Fibroblast of lung (primary cell): ENCODE results near the gene TSNAX. TPM values are rescaled to one million over a fixed set of nuclear protein-coding genes. Genes with fewer than 3 reads are reported as not detected.

Source experiments
- DNase-seq, 2 donors: peaks; one replicate each; pipeline versions ENCODE4 v3.0.0 to v3.0.0-alpha.2; 2010; ENCODE audit warnings: low read depth in 2 of 2
- H2AFZ ChIP-seq: 2 replicates; pipeline ENCODE4 v1.5.1; 2012; ENCODE audit warnings: low read length, control low read depth, inconsistent platforms
- H3K27ac ChIP-seq: 2 replicates; pipeline ENCODE4 v1.5.1; 2011; ENCODE audit warnings: low read length, control low read depth; ENCODE audit not compliant: insufficient read depth
- H3K27me3 ChIP-seq: 2 replicates; pipeline ENCODE4 v1.5.1; 2011; ENCODE audit warnings: mild to moderate bottlenecking, low read length; ENCODE audit not compliant: control insufficient read depth, insufficient read depth
- H3K36me3 ChIP-seq: 2 replicates; pipeline ENCODE4 v1.5.1; 2011; ENCODE audit warnings: low read length; ENCODE audit not compliant: control insufficient read depth, insufficient read depth
- H3K4me1 ChIP-seq: 2 replicates; pipeline ENCODE4 v1.5.1; 2011; ENCODE audit warnings: low read length; ENCODE audit not compliant: control insufficient read depth, insufficient read depth; ENCODE audit errors: extremely low read depth
- H3K4me2 ChIP-seq: 2 replicates; pipeline ENCODE4 v1.5.1; 2011; ENCODE audit warnings: low read length, control low read depth; ENCODE audit not compliant: insufficient read depth; ENCODE audit errors: extremely low read depth
- H3K4me3 ChIP-seq, 4 experiments: fragments of 200-600 bp in 1 of 4; sonication (generic) in 1 of 4; replicated peaks in 1 of 4; 2 replicates each; pipeline ENCODE4 v1.5.1; 2011 to 2016; ENCODE audit warnings: low read length in 4 of 4, low read depth in 3 of 4, mild to moderate bottlenecking in 3 of 4, control low read depth in 2 of 4, inconsistent platforms in 1 of 4, mixed read lengths in 1 of 4; ENCODE audit not compliant: insufficient read depth in 1 of 4; ENCODE audit errors: control extremely low read depth in 1 of 4
- H3K79me2 ChIP-seq: 2 replicates; pipeline ENCODE4 v1.5.1; 2012; ENCODE audit warnings: mild to moderate bottlenecking, low read length, inconsistent platforms; ENCODE audit not compliant: control insufficient read depth, insufficient read depth
- H3K9ac ChIP-seq: 2 replicates; pipeline ENCODE4 v1.5.1; 2011; ENCODE audit warnings: mild to moderate bottlenecking, low read length, control low read depth; ENCODE audit not compliant: insufficient read depth
- H3K9me3 ChIP-seq: 2 replicates; pipeline ENCODE4 v1.5.1; 2012; ENCODE audit warnings: low read depth, low read length; ENCODE audit not compliant: control insufficient read depth, insufficient read depth
- H4K20me1 ChIP-seq: 2 replicates; pipeline ENCODE4 v1.5.1; 2011; ENCODE audit warnings: low read length; ENCODE audit not compliant: control insufficient read depth, insufficient read depth; ENCODE audit errors: extremely low read depth
- EZH2 ChIP-seq: IDR thresholded peaks from 2 replicates; pipeline ENCODE4 v1.5.1; 2012; ENCODE audit warnings: low read length, control low read depth, mild to moderate bottlenecking; ENCODE audit errors: missing control alignments
- polyA plus RNA-seq, 2 donors: library from polyadenylated mRNA; depleted of rRNA in 1 of 2; stranded (reverse) in 1 of 2; unstranded in 1 of 2; fragments of >200 nt; gene quantifications; 2 replicates each; pipeline ENCODE4 v1.2.1, GENCODE V29; 2011 to 2012; ENCODE audit warnings: missing spikeins in 1 of 2
- total RNA-seq: library from RNA; depleted of rRNA; stranded (reverse); fragments of >200 nt; gene quantifications from 2 replicates; pipeline ENCODE4 v1.2.1, GENCODE V29; 2014
- TF ChIP-seq, protein P1 (sequence below), 2 donors: IDR thresholded peaks in 1 of 2; conservative IDR thresholded peaks in 1 of 2; 1 replicate in 1 of 2; 2 replicates in 1 of 2; pipeline ENCODE4 v1.5.1; 2011 to 2012; ENCODE audit warnings: low read length in 2 of 2, control low read depth in 1 of 2, inconsistent platforms in 1 of 2, low read depth in 1 of 2, mild to moderate bottlenecking in 1 of 2

Gene TSNAX
- total and polyA plus RNA-seq, 2 donors (not counting 1 experiment from before 2014, with no cell fraction given): 30.2 to 46.3 TPM

DNA sequence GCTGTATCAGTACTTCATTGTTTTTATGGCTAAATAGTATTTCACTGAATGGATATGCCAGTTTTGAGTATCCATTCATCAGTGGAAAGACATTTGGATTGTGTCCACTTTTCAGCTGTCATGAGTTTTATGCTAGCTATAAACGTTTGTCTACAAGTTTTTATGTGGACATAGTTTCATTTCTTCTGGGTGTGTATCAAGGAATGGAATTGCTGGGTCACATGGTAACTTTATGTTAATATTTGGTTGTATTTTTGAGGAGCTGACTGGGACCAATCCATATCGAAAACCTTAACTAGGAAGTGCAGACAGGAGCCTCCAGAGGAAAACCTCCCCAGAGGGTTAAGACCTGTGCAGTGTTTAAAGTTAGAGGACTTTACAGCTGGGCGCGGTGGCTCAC, 66.3 kb downstream of the TSNAX start:
- H3K27me3 ChIP-seq: no peaks in the 10 kb centered on the region
- TF ChIP-seq, protein P1, sequence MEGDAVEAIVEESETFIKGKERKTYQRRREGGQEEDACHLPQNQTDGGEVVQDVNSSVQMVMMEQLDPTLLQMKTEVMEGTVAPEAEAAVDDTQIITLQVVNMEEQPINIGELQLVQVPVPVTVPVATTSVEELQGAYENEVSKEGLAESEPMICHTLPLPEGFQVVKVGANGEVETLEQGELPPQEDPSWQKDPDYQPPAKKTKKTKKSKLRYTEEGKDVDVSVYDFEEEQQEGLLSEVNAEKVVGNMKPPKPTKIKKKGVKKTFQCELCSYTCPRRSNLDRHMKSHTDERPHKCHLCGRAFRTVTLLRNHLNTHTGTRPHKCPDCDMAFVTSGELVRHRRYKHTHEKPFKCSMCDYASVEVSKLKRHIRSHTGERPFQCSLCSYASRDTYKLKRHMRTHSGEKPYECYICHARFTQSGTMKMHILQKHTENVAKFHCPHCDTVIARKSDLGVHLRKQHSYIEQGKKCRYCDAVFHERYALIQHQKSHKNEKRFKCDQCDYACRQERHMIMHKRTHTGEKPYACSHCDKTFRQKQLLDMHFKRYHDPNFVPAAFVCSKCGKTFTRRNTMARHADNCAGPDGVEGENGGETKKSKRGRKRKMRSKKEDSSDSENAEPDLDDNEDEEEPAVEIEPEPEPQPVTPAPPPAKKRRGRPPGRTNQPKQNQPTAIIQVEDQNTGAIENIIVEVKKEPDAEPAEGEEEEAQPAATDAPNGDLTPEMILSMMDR (conservative IDR thresholded peaks at IDR 0.05 in 1 of 2, IDR thresholded peaks at IDR 0.05 in 1 of 2; ENCODE audit: low read depth in 1 of 2, low read length in 2 of 2): no peak
- no peak for TF ChIP-seq EZH2
- H3K4me2 ChIP-seq: no peak overlapping the region
- H2AFZ ChIP-seq: no peak overlapping the region
- DNase-seq: no peak
- H3K4me3 ChIP-seq: no peak overlapping the region
- H3K27ac ChIP-seq: no peak overlapping the region
- H3K36me3 ChIP-seq: no peaks in the 10 kb centered on the region
- no peak overlapping the region for H3K9ac ChIP-seq
- H3K79me2 ChIP-seq: no peaks in the 10 kb centered on the region
- H4K20me1 ChIP-seq: no peaks in the 10 kb centered on the region
- no peaks in the 10 kb centered on the region for H3K9me3 ChIP-seq
- H3K4me1 ChIP-seq: no peaks in the 10 kb centered on the region

DNA sequence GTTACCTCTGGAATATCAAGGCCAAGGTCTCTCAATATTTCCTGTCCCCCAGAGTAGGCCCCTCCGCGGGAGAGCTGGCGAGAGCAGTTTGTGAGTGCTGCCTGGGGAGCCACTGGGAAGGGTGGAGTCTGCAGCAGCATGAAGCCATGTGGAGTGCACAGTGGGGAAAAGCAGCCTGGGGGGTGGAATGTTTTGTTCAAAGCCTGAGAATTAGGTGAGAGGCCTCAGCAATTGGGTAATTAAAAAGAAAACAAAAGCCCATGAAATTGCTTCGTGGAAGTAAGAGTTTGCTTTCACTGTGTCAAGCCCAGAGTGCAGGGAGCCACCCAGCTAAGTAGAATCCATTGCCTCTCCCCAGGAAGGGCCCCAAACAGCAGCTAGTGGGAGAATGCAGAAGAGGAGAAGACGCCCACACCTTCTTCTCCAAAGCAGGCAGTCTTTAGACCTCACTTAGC, 67.9 kb downstream of the TSNAX start:
- no peak overlapping the region for H3K27ac ChIP-seq

DNA sequence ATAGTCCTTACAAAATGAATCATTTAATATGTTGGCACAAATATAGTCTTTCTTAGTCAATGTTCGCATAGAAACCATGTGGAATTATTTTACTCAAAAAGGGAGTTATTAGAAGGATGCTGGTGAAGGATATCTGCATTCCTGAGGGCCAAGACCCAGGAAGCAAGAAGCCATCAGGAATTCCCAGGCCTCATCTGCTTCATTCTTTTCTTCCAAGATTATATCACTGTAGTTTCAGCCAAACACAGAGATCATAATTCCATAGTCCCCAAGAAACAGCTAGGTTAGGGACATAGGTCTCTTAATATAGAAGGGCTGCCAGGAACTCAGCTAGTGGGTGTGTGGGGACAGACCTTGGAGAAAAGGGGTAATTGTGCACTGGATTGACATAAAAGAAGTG, 69.5 kb downstream of the TSNAX start:
- no peak overlapping the region for H2AFZ ChIP-seq
- H3K9me3 ChIP-seq: no peaks in the 10 kb centered on the region
- no peak overlapping the region for H3K4me3 ChIP-seq
- TF ChIP-seq EZH2: no peak
- no peaks in the 10 kb centered on the region for H3K4me1 ChIP-seq
- H3K4me2 ChIP-seq: no peak overlapping the region
- no peaks in the 10 kb centered on the region for H3K27me3 ChIP-seq
- no peaks in the 10 kb centered on the region for H3K79me2 ChIP-seq
- no peaks in the 10 kb centered on the region for H4K20me1 ChIP-seq
- no peak overlapping the region for H3K9ac ChIP-seq
- H3K27ac ChIP-seq: no peak overlapping the region
- no peak for DNase-seq
- no peaks in the 10 kb centered on the region for H3K36me3 ChIP-seq

More for the DNA sequence above, 67.9 kb downstream of the TSNAX start:
- Histone ChIP-seq H3K27me3 (no peaks in the 10 kb centered on the region), H3K36me3 (no peaks in the 10 kb centered on the region), H3K9ac (no peak overlapping the region), H3K4me2 (no peak overlapping the region), H3K4me1 (no peaks in the 10 kb centered on the region), H4K20me1 (no peaks in the 10 kb centered on the region), H2AFZ (no peak overlapping the region), H3K79me2 (no peaks in the 10 kb centered on the region), H3K4me3 (no peak overlapping the region), H3K9me3 (no peaks in the 10 kb centered on the region)
- peak in 1 of 2 donors; percentile 43 for DNase-seq
- no peak for TF ChIP-seq EZH2
- TF ChIP-seq, protein P1 (conservative IDR thresholded peaks at IDR 0.05 in 1 of 2, IDR thresholded peaks at IDR 0.05 in 1 of 2; ENCODE audit: low read depth in 1 of 2, low read length in 2 of 2): no peak
